ENCODE results near the gene FHIT. TPM values are rescaled to one million over a fixed set of nuclear protein-coding genes. Genes with fewer than 3 reads are reported as not detected.

The FHIT gene
- total and polyA plus RNA-seq, 10 of the 15 experiments (the other 5 are each of a cell fraction or from before 2014, with no cell fraction given), result 4.2 to 14.9 (median 9.4) TPM

DNA sequence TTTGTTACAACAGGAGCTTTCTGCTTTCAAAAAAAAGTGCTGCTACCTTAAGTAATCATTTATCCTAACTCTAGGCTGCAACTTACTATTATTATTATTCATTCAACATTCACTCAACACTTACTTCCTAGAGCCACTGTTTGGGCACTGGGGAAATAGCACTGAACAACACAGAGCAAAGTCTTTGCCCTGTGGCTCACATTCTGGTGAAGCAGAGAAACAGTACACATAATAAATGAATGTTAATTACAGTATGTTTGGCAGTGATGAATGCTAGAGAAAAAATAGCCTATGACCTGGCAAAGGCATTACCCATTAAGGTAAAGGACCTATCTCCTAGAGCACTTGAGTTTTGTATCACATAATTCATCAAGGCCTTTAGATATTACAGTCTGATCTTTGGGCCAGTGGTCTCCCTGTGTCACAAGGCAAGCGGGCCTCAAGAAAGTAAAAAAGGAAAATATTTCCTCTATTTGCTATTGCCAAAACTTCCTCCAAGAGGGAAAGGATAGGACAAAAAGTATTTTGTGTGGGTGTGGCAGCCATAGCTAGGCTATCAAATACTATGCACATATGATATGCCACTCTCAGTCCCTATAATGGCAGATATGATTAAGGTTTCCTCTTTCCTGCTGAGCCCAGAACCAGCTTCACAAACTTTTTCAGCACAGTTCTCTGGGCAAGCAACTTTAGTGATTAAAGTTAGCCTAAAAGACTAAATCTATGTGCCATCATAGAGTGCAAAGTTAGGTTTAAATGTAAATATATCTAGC lies 142.8 kb downstream of the FHIT start:
- no peak for TF ChIP-seq EGR1 (IDR thresholded peaks at IDR 0.05; ENCODE audit: borderline replicate concordance in 1 of 2, low read depth in 2 of 2, low read length in 2 of 2)
- TF ChIP-seq CBX5 (IDR thresholded peaks at IDR 0.05; ENCODE audit: low read depth), result no peak
- no peak for TF ChIP-seq KLF5 (IDR thresholded peaks at IDR 0.05; ENCODE audit: partially characterized antibody)
- TF ChIP-seq ZBED1 (IDR thresholded peaks at IDR 0.05; ENCODE audit: borderline replicate concordance), result no peak
- TF ChIP-seq STAT3 (IDR thresholded peaks at IDR 0.05; ENCODE audit: low read depth, low read length), result no peak
- TF ChIP-seq SMC3 (IDR thresholded peaks at IDR 0.05; ENCODE audit: borderline replicate concordance, low read length), result no peak
- TF ChIP-seq FOS (IDR thresholded peaks at IDR 0.05; ENCODE audit: borderline replicate concordance, extremely low read depth, insufficient read length), result no peak
- no peak for TF ChIP-seq KDM1A (IDR thresholded peaks at IDR 0.05; ENCODE audit: borderline replicate concordance)
- TF ChIP-seq ESRRA (IDR thresholded peaks at IDR 0.05; ENCODE audit: low read length), result no peak
- H4K20me1 ChIP-seq (ENCODE audit: control insufficient read depth, insufficient read depth), result no peaks in the 10 kb centered on the region
- H3K4me1 ChIP-seq (ENCODE audit: control insufficient read depth, insufficient read depth, low read length), result peaks cover 18% of the 10 kb centered on the region
- POLR2A ChIA-PET, result no interaction called here
- no peaks in the 10 kb centered on the region for H3K27me3 ChIP-seq (replicated peaks in 1 of 2; ENCODE audit: control insufficient read depth in 2 of 2, insufficient read depth in 2 of 2, low read length in 1 of 2)
- H3K27ac ChIP-seq (ENCODE audit: control insufficient read depth, insufficient read depth), result no peak overlapping the region
- DNase-seq (ENCODE audit: low read depth, low spot score), result no peak
- in situ Hi-C loops (cut with MboI), result no loop called here
- FAIRE-seq, result no peak
- CTCF ChIA-PET, result interaction anchor here (1.0 kb wide), 1 partner anchor 56 kb away, joined by 3 read pairs; no protein-coding TSS in a partner anchor
- no peaks in the 10 kb centered on the region for H3K36me3 ChIP-seq (ENCODE audit: control insufficient read depth in 2 of 2, insufficient read depth in 2 of 2, low read length in 1 of 2)
- no peak overlapping the region for H3K9ac ChIP-seq (ENCODE audit: control insufficient read depth, insufficient read depth, low read length)
- SMC1A ChIA-PET (ENCODE audit: uncharacterized antibody, unreplicated experiment), result interaction anchor here (0.9 kb wide), 1 partner anchor 353 kb away, joined by 3 read pairs; no protein-coding TSS in a partner anchor
- H3K79me2 ChIP-seq (ENCODE audit: control insufficient read depth, insufficient read depth, low read length), result no peaks in the 10 kb centered on the region
- intact Hi-C loops (cut with micrococcal nuclease; ENCODE audit: unreplicated experiment), result no loop called here
- RAD21 ChIA-PET (ENCODE audit: unreplicated experiment), result no interaction called here
- WGBS (ENCODE audit: insufficient coverage, insufficient replicate concordance, low lambda C conversion rate, missing lambda C conversion rate), result 59% methylated on average over 1 of the region's 1 CpG
- no peak overlapping the region for H3K4me3 ChIP-seq
- no peak overlapping the region for H3K4me2 ChIP-seq (ENCODE audit: control insufficient read depth, insufficient read depth)
- ATAC-seq, result no peak
- H3K9me3 ChIP-seq (replicated peaks; ENCODE audit: control insufficient read depth, insufficient read depth, low read length), result no peaks in the 10 kb centered on the region
- H2AFZ ChIP-seq (ENCODE audit: control insufficient read depth, low read depth, low read length), result no peak overlapping the region
- no TSS peak for BruUV-seq (replicated peaks)
